Uterus (tissue), 2 donors: ENCODE results near the gene APOBEC2.

Experiments
- POLR2A ChIP-seq, 2 donors: fragments of 450-650 bp; IDR thresholded peaks; one replicate each; pipeline ENCODE4 v1.6.1; 2016; ENCODE audit warnings: antibody characterized with exemption in 2 of 2, mild to moderate bottlenecking in 1 of 2, moderate library complexity in 1 of 2
- TF ChIP-seq, protein P1 (sequence below), 4 experiments: fragments of 200-600 bp in 2 of 4; fragments of 450-650 bp in 2 of 4; sonication (generic) in 2 of 4; IDR thresholded peaks; one replicate each; pipeline ENCODE4 v1.5.1; 2016 to 2019; ENCODE audit warnings: antibody characterized with exemption in 4 of 4, mild to moderate bottlenecking in 2 of 4, moderate library complexity in 1 of 4

DNA sequence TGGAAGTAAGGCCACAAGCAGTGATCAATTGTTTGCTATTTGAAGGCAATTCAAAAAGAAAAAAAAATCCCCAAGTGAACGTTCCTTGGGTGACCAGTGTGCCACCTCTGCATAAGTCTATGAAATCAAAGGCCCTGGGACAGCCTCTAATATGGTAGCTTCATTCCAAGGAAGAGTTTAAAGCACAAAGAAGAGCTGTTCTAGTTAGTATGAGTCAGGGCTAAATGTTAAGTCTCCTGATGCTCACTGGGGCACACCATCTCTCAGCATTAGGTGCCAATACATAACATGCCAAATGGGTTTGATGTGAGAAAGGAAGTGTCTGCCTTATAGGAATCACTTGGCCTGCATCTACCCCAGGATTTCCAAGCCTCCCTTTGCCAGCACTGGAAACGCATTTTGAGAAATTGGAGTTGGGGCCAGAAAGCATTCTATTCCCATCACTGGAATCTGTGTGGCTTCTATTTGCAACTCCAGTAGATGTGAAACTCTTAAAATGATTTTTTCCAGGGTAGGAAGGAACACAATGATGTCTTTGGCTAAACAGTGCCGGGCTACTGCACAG, 27.0 kb upstream of the APOBEC2 start:
- TF ChIP-seq, protein P1, sequence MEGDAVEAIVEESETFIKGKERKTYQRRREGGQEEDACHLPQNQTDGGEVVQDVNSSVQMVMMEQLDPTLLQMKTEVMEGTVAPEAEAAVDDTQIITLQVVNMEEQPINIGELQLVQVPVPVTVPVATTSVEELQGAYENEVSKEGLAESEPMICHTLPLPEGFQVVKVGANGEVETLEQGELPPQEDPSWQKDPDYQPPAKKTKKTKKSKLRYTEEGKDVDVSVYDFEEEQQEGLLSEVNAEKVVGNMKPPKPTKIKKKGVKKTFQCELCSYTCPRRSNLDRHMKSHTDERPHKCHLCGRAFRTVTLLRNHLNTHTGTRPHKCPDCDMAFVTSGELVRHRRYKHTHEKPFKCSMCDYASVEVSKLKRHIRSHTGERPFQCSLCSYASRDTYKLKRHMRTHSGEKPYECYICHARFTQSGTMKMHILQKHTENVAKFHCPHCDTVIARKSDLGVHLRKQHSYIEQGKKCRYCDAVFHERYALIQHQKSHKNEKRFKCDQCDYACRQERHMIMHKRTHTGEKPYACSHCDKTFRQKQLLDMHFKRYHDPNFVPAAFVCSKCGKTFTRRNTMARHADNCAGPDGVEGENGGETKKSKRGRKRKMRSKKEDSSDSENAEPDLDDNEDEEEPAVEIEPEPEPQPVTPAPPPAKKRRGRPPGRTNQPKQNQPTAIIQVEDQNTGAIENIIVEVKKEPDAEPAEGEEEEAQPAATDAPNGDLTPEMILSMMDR (IDR thresholded peaks at IDR 0.05), result no peak
- no peak for TF ChIP-seq POLR2A (IDR thresholded peaks at IDR 0.05)
